ENCODE data around the gene UROC1.

DNA sequence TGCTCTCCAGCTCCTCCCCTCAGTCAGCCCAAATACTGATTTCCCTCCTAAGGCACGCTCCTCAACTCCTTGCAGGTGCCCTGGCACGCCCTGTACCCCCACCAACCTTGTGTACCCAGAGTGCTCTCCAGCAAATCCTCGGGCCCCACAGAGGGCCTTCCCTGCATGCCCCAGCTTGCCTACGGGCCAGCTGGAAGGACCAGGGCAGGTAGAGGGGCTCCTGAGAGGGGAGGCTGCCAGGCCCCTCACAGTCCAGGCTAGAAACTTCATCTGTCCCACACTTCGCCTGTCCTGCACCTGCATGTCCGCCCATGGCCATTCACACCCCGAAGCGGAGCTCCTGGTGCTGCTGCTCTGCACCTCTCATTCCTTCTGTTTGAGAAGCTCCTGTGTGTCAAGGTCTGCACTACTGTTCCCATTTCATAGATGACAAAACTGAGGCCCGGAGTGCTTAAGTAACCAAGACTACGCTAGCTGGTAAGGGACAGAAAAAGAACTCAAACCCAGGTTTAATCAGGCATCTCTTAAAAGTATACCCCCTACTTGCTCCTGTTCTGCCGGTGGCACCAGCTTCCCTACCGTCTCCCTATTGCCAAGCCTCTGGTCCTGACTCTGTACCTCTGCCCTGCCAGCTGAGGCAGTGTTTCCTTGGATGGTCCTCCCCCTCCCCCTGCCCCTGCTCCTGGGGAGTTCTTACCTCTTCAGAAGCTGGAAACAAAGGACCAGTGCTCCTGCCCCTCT is 77.4 kb downstream of the UROC1 start:
- TF ChIP-seq, protein P1, sequence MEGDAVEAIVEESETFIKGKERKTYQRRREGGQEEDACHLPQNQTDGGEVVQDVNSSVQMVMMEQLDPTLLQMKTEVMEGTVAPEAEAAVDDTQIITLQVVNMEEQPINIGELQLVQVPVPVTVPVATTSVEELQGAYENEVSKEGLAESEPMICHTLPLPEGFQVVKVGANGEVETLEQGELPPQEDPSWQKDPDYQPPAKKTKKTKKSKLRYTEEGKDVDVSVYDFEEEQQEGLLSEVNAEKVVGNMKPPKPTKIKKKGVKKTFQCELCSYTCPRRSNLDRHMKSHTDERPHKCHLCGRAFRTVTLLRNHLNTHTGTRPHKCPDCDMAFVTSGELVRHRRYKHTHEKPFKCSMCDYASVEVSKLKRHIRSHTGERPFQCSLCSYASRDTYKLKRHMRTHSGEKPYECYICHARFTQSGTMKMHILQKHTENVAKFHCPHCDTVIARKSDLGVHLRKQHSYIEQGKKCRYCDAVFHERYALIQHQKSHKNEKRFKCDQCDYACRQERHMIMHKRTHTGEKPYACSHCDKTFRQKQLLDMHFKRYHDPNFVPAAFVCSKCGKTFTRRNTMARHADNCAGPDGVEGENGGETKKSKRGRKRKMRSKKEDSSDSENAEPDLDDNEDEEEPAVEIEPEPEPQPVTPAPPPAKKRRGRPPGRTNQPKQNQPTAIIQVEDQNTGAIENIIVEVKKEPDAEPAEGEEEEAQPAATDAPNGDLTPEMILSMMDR (IDR thresholded peaks at IDR 0.05) = no peak
- TF ChIP-seq, protein P2, sequence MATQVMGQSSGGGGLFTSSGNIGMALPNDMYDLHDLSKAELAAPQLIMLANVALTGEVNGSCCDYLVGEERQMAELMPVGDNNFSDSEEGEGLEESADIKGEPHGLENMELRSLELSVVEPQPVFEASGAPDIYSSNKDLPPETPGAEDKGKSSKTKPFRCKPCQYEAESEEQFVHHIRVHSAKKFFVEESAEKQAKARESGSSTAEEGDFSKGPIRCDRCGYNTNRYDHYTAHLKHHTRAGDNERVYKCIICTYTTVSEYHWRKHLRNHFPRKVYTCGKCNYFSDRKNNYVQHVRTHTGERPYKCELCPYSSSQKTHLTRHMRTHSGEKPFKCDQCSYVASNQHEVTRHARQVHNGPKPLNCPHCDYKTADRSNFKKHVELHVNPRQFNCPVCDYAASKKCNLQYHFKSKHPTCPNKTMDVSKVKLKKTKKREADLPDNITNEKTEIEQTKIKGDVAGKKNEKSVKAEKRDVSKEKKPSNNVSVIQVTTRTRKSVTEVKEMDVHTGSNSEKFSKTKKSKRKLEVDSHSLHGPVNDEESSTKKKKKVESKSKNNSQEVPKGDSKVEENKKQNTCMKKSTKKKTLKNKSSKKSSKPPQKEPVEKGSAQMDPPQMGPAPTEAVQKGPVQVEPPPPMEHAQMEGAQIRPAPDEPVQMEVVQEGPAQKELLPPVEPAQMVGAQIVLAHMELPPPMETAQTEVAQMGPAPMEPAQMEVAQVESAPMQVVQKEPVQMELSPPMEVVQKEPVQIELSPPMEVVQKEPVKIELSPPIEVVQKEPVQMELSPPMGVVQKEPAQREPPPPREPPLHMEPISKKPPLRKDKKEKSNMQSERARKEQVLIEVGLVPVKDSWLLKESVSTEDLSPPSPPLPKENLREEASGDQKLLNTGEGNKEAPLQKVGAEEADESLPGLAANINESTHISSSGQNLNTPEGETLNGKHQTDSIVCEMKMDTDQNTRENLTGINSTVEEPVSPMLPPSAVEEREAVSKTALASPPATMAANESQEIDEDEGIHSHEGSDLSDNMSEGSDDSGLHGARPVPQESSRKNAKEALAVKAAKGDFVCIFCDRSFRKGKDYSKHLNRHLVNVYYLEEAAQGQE (IDR thresholded peaks at IDR 0.05; ENCODE audit: low read depth, low read length) = no peak
- TF ChIP-seq RAD21 (IDR thresholded peaks at IDR 0.05; ENCODE audit: low read length) (no peak), POLR2AphosphoS5 (IDR thresholded peaks at IDR 0.05; ENCODE audit: low read depth, low read length) (no peak), EZH2phosphoT487 (IDR thresholded peaks at IDR 0.05; ENCODE audit: borderline replicate concordance, low read depth) (no peak), FOXJ3 (CRISPR knock-in tag; IDR thresholded peaks at IDR 0.05) (no peak), GABPA (IDR thresholded peaks at IDR 0.05; ENCODE audit: low read depth) (no peak), TAF1 (IDR thresholded peaks at IDR 0.05; ENCODE audit: borderline replicate concordance, low read depth, low read length) (no peak), JUND (IDR thresholded peaks at IDR 0.05) (no peak), EP300 (IDR thresholded peaks at IDR 0.05; ENCODE audit: borderline replicate concordance in 1 of 2, low read depth in 1 of 2, low read length in 1 of 2) (no peak), YY1 (IDR thresholded peaks at IDR 0.05; ENCODE audit: low read depth) (no peak), GATA2 (CRISPR knock-in tag; IDR thresholded peaks at IDR 0.05) (no peak)
- TF ChIP-seq, protein P3, sequence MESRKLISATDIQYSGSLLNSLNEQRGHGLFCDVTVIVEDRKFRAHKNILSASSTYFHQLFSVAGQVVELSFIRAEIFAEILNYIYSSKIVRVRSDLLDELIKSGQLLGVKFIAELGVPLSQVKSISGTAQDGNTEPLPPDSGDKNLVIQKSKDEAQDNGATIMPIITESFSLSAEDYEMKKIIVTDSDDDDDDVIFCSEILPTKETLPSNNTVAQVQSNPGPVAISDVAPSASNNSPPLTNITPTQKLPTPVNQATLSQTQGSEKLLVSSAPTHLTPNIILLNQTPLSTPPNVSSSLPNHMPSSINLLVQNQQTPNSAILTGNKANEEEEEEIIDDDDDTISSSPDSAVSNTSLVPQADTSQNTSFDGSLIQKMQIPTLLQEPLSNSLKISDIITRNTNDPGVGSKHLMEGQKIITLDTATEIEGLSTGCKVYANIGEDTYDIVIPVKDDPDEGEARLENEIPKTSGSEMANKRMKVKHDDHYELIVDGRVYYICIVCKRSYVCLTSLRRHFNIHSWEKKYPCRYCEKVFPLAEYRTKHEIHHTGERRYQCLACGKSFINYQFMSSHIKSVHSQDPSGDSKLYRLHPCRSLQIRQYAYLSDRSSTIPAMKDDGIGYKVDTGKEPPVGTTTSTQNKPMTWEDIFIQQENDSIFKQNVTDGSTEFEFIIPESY (IDR thresholded peaks at IDR 0.05; ENCODE audit: borderline replicate concordance, low read depth) = no peak
- TF ChIP-seq, protein P4, sequence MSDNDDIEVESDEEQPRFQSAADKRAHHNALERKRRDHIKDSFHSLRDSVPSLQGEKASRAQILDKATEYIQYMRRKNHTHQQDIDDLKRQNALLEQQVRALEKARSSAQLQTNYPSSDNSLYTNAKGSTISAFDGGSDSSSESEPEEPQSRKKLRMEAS (IDR thresholded peaks at IDR 0.05; ENCODE audit: low read depth) = no peak
